ENCODE results near the gene GABBR2. TPM values are rescaled to one million over a fixed set of nuclear protein-coding genes. Genes with fewer than 3 reads are reported as not detected.

GABBR2 gene
- total and polyA plus RNA-seq, 2 donors (not counting 1 experiment from before 2014, with no cell fraction given): 0.03 TPM; not detected in 1

DNA sequence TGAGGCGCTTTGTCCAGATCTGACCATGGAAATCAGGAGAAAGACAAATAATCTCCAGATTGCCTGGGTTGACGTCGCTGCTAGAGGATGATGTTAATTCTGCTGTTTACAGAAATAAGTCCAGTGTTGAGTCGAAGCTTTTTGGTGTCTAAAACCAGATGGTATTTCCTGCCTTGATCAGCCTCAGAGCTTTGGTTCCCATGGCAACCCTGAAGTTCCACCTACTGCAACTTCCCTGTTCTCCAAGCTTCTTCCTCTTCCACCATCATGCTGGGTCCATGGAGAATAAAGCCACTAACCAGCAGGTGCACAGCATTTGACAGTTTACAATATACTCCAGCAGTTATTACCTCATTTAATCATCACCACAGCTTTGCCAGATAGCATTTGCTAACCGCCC lies 18.0 kb upstream of the GABBR2 start:
- H3K4me1 ChIP-seq (ENCODE audit: control insufficient read depth in 2 of 2, insufficient read depth in 2 of 2, low read length in 2 of 2): peaks cover 14 to 23% of the 10 kb centered on the region in 2 donors
- H3K36me3 ChIP-seq (replicated peaks in 1 of 2; ENCODE audit: control extremely low read depth in 1 of 2, control insufficient read depth in 1 of 2, extremely low read depth in 1 of 2, insufficient read depth in 2 of 2, low read length in 1 of 2): no peaks in the 10 kb centered on the region
- peaks cover 0 to 9% (median 2%) of the 10 kb centered on the region in 4 experiments for H3K27me3 ChIP-seq (replicated peaks in 1 of 4; ENCODE audit: control extremely low read depth in 1 of 4, control insufficient read depth in 3 of 4, insufficient read depth in 4 of 4, low read length in 3 of 4)
- Mint-ChIP-seq H3K4me1 (peaks cover 16% of the 10 kb centered on the region), H3K27me3 (peaks cover 22% of the 10 kb centered on the region), H3K27ac (no peak overlapping the region), H3K9me3 (ENCODE audit: insufficient read depth) (no peaks in the 10 kb centered on the region), H3K4me3 (peak overlapping the region; percentile 20)
- H3K9ac ChIP-seq (ENCODE audit: low read length): no peak overlapping the region
- no peak overlapping the region for H3K4me3 ChIP-seq (ENCODE audit: control extremely low read depth in 1 of 5, extremely low read depth in 1 of 5, insufficient read depth in 1 of 5, low read depth in 2 of 5, low read length in 4 of 5)
- H3K79me2 ChIP-seq (ENCODE audit: control insufficient read depth, insufficient read depth, low read length): no peaks in the 10 kb centered on the region
- 29% methylated on average over 4 of the region's 5 CpGs for WGBS (ENCODE audit: insufficient coverage)
- no peak overlapping the region for H3K27ac ChIP-seq (ENCODE audit: low read length in 2 of 2)
- peak; percentile 20 for DNase-seq
- H4K20me1 ChIP-seq (ENCODE audit: control insufficient read depth, insufficient read depth, low read length, poor library complexity, severe bottlenecking): no peaks in the 10 kb centered on the region
- H2AFZ ChIP-seq (ENCODE audit: insufficient read depth, low read depth, low read length, poor library complexity, severe bottlenecking): no peak overlapping the region
- intact Hi-C loops (cut with micrococcal nuclease): no loop called here
- no peak for ATAC-seq (ENCODE audit: low read depth)
- CTCF ChIA-PET: no interaction called here
- POLR2A ChIA-PET: no interaction called here
- H3K4me2 ChIP-seq (replicated peaks; ENCODE audit: low read depth, low read length, poor library complexity, severe bottlenecking): no peak overlapping the region
- peaks cover 2 to 6% (median 2%) of the 10 kb centered on the region in 3 donors for H3K9me3 ChIP-seq (ENCODE audit: control extremely low read depth in 1 of 3, control insufficient read depth in 2 of 3, insufficient read depth in 1 of 3, low read length in 2 of 3)
- no peak for TF ChIP-seq EZH2 (IDR thresholded peaks at IDR 0.05; ENCODE audit: borderline replicate concordance, insufficient read depth, low read depth, low read length, poor library complexity, severe bottlenecking)
- TF ChIP-seq, protein P1, sequence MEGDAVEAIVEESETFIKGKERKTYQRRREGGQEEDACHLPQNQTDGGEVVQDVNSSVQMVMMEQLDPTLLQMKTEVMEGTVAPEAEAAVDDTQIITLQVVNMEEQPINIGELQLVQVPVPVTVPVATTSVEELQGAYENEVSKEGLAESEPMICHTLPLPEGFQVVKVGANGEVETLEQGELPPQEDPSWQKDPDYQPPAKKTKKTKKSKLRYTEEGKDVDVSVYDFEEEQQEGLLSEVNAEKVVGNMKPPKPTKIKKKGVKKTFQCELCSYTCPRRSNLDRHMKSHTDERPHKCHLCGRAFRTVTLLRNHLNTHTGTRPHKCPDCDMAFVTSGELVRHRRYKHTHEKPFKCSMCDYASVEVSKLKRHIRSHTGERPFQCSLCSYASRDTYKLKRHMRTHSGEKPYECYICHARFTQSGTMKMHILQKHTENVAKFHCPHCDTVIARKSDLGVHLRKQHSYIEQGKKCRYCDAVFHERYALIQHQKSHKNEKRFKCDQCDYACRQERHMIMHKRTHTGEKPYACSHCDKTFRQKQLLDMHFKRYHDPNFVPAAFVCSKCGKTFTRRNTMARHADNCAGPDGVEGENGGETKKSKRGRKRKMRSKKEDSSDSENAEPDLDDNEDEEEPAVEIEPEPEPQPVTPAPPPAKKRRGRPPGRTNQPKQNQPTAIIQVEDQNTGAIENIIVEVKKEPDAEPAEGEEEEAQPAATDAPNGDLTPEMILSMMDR (IDR thresholded peaks at IDR 0.05): no peak

DNA sequence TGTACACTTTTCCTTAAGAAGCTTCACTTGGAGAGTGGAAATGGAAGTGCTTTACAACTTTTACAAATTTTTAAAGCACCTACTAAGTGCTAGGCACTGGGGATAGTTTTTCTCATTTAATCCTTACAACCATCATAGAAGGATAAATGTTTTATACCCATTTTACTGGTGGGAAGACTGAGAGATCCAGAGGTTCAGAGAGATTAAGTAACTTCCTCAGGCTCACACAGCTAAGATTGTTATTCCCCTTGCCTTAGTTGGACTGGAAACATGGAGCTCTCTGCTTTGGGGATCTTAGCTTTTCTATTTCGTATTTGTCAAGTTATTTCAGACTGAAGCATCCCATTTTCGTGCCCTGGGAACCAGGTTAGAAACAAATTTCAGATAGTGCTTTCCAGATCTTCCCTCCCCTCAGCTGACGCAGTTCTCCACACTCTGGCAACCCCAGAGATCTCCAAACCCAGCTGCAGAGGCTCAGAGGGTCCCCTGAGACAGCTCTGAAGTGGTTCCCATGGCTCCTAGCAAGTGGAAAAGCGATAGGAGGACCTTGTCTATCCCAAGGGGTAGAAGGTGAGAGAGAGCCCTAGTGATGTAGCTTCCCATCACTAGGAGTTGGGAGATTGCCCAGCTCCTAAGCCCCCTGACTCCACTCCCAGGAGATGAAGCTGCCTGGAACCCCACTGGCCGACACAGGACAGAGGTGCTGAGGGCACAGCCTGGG lies 16.2 kb upstream of the GABBR2 start:
- POLR2A ChIA-PET: no interaction called here
- no peaks in the 10 kb centered on the region for H4K20me1 ChIP-seq (ENCODE audit: control insufficient read depth, insufficient read depth, low read length, poor library complexity, severe bottlenecking)

More for the DNA sequence above, 16.2 kb upstream of the GABBR2 start:
- Mint-ChIP-seq H3K9me3 (ENCODE audit: insufficient read depth) (no peaks in the 10 kb centered on the region), H3K4me3 (no peak overlapping the region), H3K27me3 (peaks cover 33% of the 10 kb centered on the region), H3K27ac (no peak overlapping the region), H3K4me1 (peaks cover 16% of the 10 kb centered on the region)
- CTCF ChIA-PET: interaction anchor here (0.9 to 1.3 kb wide), 2 partner anchors 49 to 53 kb away, joined by 3 to 4 read pairs; no protein-coding TSS in a partner anchor
- TF ChIP-seq, protein P1 (IDR thresholded peaks at IDR 0.05): no peak
- no peak for TF ChIP-seq EZH2 (IDR thresholded peaks at IDR 0.05; ENCODE audit: borderline replicate concordance, insufficient read depth, low read depth, low read length, poor library complexity, severe bottlenecking)
- ATAC-seq (ENCODE audit: low read depth) (no peak), DNase-seq (no peak)
- H3K4me3 ChIP-seq (ENCODE audit: control extremely low read depth in 1 of 5, extremely low read depth in 1 of 5, insufficient read depth in 1 of 5, low read depth in 2 of 5, low read length in 4 of 5): no peak overlapping the region
- intact Hi-C loops (cut with micrococcal nuclease): no loop called here
- no peak overlapping the region for H2AFZ ChIP-seq (ENCODE audit: insufficient read depth, low read depth, low read length, poor library complexity, severe bottlenecking)
- no peak overlapping the region for H3K4me2 ChIP-seq (replicated peaks; ENCODE audit: low read depth, low read length, poor library complexity, severe bottlenecking)
- H3K9ac ChIP-seq (ENCODE audit: low read length): no peak overlapping the region
- peaks cover 2 to 6% (median 2%) of the 10 kb centered on the region in 3 donors for H3K9me3 ChIP-seq (ENCODE audit: control extremely low read depth in 1 of 3, control insufficient read depth in 2 of 3, insufficient read depth in 1 of 3, low read length in 2 of 3)
- peaks cover 14 to 23% of the 10 kb centered on the region in 2 donors for H3K4me1 ChIP-seq (ENCODE audit: control insufficient read depth in 2 of 2, insufficient read depth in 2 of 2, low read length in 2 of 2)
- peaks cover 0 to 11% (median 2%) of the 10 kb centered on the region in 4 experiments for H3K27me3 ChIP-seq (replicated peaks in 1 of 4; ENCODE audit: control extremely low read depth in 1 of 4, control insufficient read depth in 3 of 4, insufficient read depth in 4 of 4, low read length in 3 of 4)
- no peak overlapping the region for H3K27ac ChIP-seq (ENCODE audit: low read length in 2 of 2)
- H3K36me3 ChIP-seq (replicated peaks in 1 of 2; ENCODE audit: control extremely low read depth in 1 of 2, control insufficient read depth in 1 of 2, extremely low read depth in 1 of 2, insufficient read depth in 2 of 2, low read length in 1 of 2): no peaks in the 10 kb centered on the region
- no peaks in the 10 kb centered on the region for H3K79me2 ChIP-seq (ENCODE audit: control insufficient read depth, insufficient read depth, low read length)
- WGBS (ENCODE audit: insufficient coverage): 67% methylated on average over 3 of the region's 5 CpGs

All from B cell (primary cell).